Activated CD8-positive, alpha-beta memory T cell treated with anti-CD3 and anti-CD28 coated beads, Interleukin-2, amount 50 U/mL, for 48 hours (primary cell): ENCODE data around the gene SLC15A5.

ENCODE experiments used
- DNase-seq: peaks from one replicate; pipeline ENCODE4 v3.0.0-alpha.2; 2020

Gene SLC15A5, protein sequence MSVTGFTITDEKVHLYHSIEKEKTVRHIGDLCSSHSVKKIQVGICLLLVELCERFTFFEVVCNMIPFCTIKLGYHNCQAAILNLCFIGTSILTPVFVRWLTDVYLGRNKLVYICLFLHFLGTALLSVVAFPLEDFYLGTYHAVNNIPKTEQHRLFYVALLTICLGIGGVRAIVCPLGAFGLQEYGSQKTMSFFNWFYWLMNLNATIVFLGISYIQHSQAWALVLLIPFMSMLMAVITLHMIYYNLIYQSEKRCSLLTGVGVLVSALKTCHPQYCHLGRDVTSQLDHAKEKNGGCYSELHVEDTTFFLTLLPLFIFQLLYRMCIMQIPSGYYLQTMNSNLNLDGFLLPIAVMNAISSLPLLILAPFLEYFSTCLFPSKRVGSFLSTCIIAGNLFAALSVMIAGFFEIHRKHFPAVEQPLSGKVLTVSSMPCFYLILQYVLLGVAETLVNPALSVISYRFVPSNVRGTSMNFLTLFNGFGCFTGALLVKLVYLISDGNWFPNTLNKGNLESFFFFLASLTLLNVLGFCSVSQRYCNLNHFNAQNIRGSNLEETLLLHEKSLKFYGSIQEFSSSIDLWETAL

DNA sequence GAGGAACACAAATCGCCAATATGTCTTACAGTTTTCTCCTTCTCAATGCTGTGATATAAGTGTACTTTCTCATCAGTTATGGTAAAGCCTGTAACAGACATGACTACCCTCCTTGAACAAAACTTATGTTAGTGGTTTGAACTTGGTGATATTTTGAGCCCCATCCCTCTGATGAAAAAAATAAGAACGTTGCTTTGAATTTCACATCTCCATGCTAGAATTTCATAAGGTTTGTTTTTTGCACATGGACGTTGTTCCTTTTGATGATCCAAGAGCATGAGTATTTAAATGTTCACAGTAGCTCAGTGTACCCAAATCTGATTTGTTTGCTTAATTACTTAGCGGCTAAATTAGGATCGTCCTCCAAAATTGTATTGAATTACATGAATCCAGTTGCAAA is at the start of gene SLC15A5:
Gene SLC15A5 (minus strand): TSS at position 101 of the 400 bp plus-strand sequence. CDS start 0 bp downstream, at position 101.
- DNase-seq = no peak

DNA sequence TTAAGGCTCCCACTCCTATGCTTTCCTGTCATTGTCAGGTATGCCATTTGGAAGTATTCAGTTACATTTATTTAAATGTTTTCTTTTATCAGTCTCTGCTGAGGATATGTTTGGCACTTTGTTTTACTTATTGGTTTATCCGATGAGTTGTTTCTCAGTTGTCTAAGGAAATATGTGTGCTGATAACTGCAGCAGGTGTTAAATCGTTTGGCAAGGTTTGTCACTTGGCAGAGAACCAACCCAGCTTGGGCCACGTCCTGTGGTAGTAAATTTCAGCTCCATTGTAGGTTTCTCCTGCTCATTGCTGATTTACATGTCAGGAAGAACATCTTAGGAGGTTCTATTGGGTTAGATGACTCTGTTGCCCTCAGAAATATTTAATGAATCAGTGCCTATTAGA is 47.9 kb upstream of the SLC15A5 start:
- no peak for DNase-seq

DNA sequence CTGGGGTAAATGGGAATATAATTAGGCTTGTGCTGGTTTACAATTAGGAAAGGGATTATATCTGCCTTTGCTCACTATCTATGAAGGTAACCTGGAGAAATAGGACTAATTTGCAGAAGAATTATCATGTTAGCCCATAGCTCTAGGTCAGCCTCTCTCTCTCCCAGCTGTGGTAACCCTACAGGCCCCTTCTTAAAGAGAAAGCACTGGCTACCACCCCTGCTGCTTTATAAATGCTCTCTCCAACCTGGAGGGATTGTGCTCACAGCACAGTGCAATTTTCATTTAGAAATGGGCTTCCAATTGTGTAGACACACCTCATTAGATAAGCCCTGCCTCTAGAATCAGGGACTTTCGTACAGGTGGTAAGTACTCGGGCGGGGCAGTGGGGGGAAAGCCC is 47.3 kb upstream of the SLC15A5 start:
- DNase-seq = no peak

DNA sequence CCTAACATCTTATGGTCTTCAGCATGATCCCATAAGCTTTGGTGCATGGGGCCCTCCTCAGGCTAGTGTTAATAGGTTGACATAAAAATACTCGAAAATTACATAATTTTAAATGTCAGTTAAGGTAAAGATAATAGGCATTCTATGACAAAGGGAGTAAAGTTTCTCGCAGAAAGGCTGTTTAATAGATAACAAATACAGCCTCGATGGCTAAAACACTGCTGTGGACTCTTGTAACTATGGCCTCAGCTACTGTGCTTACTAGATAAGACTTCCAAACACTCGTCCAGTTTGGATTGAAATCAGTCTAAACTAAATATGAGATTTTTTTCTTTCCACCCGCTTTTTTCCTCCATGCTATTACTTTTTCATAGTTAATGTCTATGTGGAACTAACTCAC is 46.8 kb upstream of the SLC15A5 start:
- no peak for DNase-seq

DNA sequence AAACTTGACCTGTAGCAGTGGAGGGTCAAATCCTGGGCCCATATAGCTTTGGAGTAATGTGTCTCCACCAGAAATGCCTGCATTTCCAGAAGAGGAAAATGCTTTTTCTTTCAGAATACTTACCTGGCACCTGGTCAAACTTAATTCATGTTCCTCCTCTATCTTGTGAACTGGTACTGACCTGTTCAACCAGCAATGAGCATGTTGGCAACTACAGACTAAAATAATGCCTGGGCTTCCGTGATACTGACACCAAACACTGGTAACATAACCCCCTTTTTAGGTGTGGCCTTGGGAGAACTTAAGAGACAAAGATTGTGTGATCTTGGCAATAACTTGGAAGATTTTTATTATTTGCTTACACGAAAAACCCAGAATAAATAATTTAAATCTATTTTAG is 46.2 kb upstream of the SLC15A5 start:
- no peak for DNase-seq

DNA sequence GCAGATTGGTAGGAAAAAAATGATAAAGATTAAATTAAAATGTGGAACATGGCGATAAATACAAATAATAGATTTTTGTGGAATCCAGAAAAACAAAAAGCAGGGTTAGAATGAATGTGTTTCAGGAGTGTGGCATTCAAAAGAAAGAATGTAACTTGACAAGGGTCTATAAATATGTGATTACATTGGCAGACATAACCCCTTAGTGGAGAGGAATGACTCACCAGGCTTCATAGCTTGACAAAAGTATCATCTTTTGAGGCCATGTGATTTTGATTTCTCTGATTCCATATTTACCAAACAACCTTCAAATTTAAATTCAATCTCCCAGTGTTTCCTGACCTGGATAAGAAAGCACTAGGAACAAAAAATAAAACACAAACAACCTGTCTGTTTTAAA is 45.5 kb upstream of the SLC15A5 start:
- DNase-seq = no peak

DNA sequence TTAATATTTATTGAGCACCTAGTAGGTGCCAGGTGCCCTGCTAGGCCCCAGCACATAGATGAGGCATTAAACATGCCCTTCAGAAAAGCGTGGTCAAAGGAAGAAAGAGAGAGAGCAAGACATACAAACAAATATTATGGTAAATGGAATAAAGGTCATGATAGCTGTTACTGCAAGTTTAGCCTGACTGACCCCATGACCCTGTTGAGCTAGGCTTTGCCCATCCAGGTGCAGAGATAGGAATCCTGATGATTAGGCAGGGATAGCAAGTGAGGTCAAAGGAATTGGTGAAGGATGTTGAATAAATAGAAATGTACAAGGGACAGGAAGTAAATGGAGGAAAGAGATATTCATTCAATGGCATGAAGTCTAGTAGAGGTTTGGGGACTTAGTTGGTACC is 33.4 kb upstream of the SLC15A5 start:
- DNase-seq = no peak

DNA sequence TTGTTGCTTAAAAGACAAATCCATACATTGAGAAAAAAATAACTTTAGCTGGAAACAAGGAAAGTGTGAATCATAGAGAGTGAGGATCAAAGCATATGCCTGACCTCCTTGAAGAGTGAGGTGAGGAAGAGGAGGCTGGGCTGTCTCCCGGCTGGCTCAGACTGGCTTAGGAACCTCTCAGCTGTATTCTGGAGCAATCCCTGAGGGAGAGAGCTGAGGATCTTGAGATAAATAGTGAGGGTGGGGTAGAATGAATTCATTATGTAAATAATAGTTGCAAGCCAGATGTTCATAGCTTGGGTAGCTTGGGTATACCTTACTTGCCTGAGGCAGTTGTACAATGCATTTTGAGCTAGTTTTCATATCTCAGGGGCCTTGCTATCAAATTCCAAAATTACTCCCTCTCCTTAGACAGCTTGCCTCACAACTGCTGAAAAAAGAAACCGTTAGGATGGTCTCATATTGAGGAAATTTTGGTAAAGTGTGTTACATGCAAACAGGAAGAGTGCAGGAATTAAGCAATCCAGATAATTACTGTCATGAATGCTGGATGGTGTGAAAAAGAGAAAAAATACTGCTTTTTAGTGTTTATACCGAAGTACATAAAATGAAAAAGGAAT is 30.5 kb upstream of the SLC15A5 start:
- no peak for DNase-seq

DNA sequence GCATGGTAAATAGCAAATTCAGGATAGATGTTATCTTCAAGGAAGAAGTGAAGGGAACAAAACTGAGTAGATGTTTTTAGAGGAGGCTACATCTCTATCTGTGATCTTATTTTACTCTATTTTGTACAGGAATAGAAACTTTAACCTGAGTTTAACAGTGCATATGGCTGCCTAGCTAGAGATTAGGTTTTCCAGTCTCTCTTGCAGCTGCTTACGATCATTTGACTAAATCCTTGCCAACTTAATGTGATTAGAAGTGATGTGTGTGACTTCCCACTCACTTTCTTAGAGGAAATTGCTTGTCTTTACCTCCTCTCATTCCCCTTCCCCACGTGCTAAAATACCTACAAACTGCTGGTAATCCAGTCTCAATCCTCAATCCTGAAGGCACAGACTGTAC is 26.5 kb upstream of the SLC15A5 start:
- DNase-seq = no peak

DNA sequence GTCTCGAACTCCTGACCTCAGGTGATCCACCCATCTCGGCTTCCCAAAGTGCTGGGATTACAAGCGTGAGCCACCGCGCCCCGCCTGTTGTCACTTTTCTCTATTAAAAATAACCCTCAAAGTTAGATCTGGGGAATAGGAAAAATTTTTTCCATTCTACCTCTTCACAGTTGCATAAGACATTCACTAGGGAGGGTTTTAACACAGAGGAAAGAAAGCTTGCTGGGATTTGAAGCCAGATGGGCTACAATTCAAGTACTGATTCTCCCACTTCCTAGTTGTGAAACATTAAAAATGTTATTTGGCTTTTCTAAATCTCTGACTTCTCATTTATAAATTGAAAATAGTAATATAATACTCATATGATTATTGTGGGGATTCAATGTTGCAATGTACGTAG is 23.3 kb upstream of the SLC15A5 start:
- DNase-seq = no peak

DNA sequence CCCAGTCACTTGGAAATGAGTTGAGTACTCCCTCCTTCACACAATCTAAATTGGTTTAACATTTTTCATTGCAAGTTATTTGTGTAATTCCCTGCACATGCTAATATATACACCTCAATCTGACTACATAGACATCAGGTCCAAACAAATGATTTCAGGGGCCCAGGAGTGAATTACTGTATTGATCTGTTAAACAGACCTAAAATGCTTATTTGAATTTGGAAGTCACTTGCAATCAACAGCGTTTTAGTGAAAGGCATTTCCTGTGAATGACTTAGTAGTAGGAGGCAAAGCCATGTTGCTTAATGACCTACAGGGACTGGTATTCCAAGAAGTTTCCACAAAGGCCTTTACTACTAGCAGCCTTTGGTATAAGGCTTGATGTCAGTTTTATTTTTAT is 22.6 kb upstream of the SLC15A5 start:
- no peak for DNase-seq

DNA sequence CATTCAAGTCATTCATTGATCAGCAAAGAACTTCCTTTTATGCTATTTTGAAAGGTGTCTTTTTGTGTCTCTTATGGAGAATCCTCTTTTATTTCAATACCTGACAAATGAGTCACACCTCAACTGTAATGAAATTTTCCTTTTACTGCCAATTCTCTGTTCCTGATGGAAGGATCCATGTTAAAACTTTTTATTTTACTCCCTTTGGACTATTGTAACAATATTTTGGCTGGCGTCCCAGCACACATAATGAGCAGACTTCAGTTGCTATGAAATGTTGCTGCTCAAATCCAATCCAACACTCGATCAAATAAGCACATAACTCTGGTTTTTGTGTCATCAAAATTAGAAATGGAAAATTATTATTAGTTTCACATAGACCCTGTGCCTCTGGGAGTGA is 21.9 kb upstream of the SLC15A5 start:
- no peak for DNase-seq

DNA sequence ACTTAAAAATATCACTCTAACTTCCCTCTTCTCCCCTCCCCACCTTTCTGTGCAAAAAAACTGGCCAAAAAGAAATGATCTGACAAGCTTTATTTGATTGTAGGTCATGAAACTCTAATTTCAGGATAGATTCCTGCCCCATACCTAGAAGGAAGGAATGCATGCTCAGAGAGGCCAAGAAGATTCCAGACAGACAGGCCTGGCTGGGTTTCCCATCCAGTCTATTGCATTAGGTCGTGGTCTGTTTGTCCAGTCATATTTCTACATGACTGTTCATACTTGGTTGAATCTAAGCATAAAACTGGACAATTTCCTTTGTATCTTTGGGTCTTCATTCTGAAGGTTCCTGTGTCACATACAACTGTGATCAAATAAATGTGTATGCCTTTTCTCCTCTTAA is 20.0 kb upstream of the SLC15A5 start:
- no peak for DNase-seq

DNA sequence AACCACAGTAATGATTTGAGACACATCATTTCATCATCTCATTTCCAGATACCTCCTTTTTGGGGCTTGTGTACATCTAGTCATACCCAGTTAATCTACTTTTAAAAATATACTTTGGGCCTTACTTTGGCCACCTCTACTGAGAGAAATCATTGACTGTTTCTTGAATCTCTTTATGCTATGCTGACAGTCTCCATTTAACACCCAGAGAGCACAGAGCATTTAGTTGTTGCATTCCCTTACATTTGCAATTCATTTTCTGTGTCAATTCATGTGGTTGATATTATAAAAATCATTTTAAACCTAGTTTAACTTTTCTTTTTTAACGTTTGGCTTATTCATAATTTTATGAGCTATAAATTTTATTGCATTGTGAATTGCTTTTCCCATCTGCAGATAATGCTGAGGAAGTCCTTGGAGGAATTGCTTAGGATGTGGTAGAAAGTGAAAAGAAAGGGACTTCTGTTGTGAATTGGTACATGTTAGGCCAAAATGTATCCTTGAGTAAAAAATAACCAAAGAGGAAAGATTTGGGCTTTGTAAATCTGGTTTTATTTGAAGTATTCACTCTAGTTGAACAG is 17.0 kb upstream of the SLC15A5 start:
- DNase-seq = no peak

DNA sequence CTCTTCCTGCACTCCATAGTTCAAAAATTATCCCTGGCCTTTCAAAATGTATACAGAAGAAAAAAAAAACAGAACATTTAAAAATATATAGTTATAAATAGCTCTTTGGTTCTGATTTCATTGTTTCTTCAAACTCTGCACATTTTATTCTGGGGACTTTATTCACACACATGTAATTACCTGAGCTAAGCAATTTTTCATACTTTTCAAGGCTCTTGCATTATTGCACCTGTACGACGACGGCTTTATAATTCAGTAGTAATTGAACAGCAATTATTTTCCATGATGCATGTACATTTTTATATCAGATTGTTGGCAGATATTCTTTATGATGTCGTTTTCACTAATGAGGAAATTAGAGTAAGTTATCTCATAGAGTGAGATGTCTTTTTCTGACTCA is 13.5 kb upstream of the SLC15A5 start:
- DNase-seq = no peak

DNA sequence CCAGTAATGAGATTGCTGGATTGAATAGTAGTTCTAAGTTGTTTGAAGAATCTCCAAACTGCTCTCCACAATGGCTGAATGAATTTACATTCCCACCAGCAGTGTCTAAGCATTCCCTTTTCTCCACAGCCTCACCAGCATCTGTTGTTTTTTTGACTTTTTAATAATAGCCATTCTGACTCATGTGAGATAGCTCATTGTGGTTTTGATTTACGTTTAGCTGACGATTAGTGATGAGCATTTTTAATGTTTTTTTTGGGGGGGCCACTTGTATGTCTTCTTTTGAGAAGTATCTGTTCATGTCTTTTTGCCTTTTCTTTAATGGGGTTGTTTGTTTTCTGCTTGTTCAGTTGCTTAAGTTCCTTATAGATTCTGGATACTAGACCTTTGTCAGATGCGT is 8.1 kb upstream of the SLC15A5 start:
- no peak for DNase-seq

DNA sequence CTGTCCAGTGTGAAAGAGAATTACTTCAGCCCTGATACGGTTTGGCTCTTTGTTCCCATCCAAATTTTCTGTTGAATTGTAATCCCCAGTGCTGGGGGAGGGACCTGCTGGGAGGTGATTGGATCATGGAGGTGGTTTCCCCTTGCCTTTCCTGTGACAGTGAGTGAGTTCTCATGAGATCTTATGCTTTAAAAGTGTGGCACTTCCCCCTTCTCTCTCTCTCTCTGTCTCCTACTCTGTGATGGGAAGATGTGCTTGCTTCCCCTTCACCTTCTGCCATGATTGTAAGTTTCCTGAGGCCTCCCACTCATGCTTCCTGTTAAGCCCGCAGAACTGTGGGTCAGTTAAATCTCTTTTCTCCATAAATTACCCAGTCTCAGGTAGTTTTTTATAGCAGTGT is 5.5 kb upstream of the SLC15A5 start:
- DNase-seq = no peak

DNA sequence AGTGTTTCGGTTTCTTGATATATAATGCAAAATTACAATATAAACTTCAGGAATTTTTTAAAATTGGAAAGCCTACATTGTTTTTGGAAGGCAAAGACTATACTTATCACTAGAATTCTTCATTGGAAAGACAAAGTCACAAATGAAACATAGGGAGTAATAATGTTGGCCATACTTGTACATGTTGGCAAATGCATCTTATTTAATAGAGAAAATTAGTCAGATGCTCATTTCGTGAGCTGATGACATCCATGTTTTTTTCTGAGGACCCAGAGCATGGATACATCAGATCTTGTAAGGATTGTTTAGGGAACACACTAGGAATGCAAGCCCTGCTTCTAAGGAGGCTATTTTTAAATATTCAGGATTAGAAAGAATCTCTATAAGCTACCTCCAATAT is 4.6 kb upstream of the SLC15A5 start:
- DNase-seq = no peak

DNA sequence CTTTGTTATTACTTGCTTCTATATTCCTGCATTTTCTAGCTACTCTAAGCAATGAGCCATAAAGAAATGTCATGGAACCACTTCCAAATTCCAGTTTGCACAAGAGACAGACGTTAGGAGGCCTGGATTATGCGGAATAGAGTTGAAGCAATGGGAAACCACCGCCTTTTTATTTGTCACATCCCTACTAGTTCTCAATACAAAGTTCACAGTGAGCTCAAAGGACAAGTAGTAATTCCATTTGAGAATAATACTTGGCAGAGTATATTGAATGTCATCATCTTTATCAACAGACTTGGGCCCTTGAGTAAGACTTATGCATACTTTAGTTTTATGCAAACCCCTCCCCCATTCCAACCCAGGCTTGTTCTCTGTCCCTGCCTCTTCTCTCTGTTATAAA is 3.7 kb upstream of the SLC15A5 start:
- DNase-seq = no peak

DNA sequence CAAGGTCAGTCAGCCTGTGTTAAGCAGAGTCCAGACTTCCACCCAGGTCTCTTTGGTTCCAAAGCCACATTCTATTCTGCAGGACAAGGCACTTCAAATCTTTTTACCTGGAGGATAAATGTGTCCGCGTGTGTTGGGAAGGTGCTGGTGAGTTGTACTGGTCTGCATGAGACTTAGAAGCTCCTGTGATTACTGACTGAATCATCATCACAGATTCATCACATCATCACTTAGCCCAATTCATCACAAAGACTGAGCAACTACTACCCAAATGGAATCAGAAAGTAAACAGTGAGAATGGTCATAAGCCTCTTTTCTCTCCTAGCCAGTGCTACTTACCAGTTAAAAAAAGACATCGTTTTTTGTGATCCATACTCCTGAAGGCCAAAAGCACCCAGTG is 5.3 kb downstream of the SLC15A5 start:
- DNase-seq = no peak

DNA sequence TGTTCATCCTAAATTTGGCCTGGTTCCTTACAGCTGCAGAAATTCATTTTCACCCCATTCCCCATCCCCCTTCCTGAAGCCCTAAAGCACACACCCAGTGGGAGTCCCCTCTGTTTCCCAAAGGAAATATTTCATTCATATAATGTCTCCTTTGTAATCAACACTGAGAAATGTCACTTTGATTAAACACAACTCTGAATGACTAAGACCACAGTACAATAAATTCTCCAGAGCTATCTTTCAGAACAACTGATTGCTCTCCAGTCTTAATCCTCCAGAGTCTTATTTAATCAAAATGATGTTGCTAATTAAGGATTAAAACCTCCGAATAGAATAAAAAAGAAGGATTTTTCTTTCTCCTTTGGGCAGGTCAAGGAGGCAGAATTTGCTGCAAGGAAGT is 6.4 kb downstream of the SLC15A5 start:
- DNase-seq = no peak

DNA sequence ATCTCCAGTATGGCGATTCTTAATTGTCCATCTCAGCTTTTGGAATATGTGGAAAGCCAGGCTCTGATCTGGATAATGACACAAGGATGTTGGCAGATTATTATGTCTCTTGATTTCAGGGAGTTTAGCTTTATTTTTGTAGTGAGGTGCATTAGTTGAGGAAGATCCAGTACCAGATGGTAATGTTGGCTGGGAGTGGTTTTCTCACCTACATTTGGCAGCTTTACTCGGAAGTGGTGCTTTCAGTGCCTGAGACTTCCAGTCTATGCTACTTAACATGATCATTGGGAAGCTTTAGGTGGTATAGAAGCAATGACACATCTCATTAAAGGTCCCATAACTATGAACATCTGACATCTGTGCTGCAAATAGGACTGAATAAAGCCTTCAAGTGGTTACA is 7.5 kb downstream of the SLC15A5 start:
- no peak for DNase-seq

DNA sequence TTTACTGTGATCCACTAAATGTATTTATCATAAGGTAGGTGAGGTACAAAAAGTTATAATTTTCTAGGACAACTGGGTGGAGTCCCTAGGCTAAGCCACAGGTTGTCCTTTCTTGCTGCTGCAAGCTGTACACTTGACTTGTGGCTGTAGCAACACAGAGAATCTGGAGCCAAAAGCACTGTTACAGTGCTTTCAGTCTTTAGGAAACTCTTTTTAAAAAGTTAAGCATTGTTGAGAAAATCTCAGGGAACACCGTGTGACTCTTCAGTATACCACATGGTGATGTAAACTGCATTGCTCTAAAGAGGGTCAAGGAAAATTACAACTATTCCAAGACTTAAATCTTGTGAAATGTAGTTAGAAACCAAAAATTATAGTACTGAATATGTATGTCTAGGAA is 11.4 kb downstream of the SLC15A5 start:
- no peak for DNase-seq

DNA sequence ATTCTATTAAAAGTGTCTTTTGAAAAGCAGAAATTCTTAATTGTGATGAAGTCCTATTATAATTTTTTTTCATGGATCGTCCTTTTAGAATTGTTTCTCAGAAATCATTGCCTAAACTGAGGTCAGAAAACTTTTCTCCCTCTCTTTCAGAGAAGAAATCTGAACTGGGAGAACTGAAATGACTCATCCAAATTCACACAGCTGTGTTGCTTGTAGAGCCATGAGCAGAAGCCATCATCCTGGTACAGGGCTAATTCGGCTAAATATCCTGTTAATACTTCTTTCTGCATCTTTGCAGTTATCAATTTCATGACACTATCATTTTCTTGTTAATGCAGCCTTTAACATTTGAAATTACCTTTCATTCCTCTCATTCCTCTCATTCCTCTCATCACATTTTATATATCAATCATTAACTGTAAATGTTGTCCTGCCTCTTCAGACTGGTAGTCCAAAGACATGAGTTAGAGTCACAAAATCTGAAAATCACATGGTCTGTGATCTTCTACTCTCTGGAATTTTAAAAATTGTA is 15.5 kb downstream of the SLC15A5 start:
- no peak for DNase-seq
